Measurements from ENCODE around the gene CLDN34.
A peak's percentile ranks its signal among the peaks of the same experiment; 100 is the strongest.

CLDN34 gene

GRCh38 chrX:10009741-10010140 is 42.6 kb downstream of the CLDN34 start:
- H3K4me3 ChIP-seq (replicated peaks; ENCODE audit: low read depth, low read length) = no peak overlapping the region
- H3K36me3 ChIP-seq (ENCODE audit: control insufficient read depth, insufficient read depth, low read length) = no peaks in the 10 kb centered on the region
- TF ChIP-seq, protein P1, sequence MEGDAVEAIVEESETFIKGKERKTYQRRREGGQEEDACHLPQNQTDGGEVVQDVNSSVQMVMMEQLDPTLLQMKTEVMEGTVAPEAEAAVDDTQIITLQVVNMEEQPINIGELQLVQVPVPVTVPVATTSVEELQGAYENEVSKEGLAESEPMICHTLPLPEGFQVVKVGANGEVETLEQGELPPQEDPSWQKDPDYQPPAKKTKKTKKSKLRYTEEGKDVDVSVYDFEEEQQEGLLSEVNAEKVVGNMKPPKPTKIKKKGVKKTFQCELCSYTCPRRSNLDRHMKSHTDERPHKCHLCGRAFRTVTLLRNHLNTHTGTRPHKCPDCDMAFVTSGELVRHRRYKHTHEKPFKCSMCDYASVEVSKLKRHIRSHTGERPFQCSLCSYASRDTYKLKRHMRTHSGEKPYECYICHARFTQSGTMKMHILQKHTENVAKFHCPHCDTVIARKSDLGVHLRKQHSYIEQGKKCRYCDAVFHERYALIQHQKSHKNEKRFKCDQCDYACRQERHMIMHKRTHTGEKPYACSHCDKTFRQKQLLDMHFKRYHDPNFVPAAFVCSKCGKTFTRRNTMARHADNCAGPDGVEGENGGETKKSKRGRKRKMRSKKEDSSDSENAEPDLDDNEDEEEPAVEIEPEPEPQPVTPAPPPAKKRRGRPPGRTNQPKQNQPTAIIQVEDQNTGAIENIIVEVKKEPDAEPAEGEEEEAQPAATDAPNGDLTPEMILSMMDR (IDR thresholded peaks at IDR 0.05; ENCODE audit: insufficient read depth, low read length, poor library complexity, severe bottlenecking) = no peak
- no peak for DNase-seq (ENCODE audit: extremely low read depth, insufficient read length)
- no peaks in the 10 kb centered on the region for H3K27me3 ChIP-seq (replicated peaks; ENCODE audit: control insufficient read depth, insufficient read depth, low read length)

GRCh38 chrX:10010686-10011085 is 43.5 kb downstream of the CLDN34 start:
- no peaks in the 10 kb centered on the region for H3K27me3 ChIP-seq (replicated peaks; ENCODE audit: control insufficient read depth, insufficient read depth, low read length)
- H3K36me3 ChIP-seq (ENCODE audit: control insufficient read depth, insufficient read depth, low read length) = no peaks in the 10 kb centered on the region
- no peak overlapping the region for H3K4me3 ChIP-seq (replicated peaks; ENCODE audit: low read depth, low read length)
- DNase-seq (ENCODE audit: extremely low read depth, insufficient read length) = no peak
- TF ChIP-seq, protein P1 (IDR thresholded peaks at IDR 0.05; ENCODE audit: insufficient read depth, low read length, poor library complexity, severe bottlenecking) = no peak

DNA sequence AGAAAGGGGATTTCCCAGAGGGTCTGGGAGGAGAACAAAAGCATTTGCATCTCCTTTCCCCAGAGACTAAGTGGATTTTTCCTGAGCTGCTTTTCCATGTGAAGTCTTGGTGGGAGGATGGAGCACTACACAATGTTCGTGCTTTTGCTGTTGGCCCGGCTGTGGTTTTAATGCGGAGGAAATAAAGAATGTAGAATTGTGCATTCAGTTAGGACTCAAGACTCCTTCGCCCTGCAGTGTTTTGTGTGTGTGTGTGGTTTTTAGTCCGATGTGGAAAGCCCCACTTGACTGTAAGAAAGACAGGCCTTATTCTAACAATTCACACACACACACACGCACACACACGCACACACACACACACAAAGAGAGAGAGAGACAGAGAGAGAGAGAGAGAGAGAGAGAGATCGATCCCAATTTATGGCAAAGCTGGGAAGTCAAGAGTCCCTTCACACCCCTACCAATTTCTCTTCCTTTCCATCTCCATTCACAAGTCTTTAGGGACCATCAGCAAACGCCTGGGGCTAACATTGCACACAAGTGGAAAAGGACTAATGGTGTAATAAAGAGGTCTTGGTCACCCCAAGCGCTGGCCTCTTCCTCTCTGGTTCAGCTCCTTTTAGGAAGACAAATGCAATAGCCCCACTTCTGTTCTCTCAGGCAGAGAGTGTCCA is 44.2 kb downstream of the CLDN34 start:
- TF ChIP-seq, protein P1 (IDR thresholded peaks at IDR 0.05; ENCODE audit: insufficient read depth, low read length, poor library complexity, severe bottlenecking) = no peak
- H3K27me3 ChIP-seq (replicated peaks; ENCODE audit: control insufficient read depth, insufficient read depth, low read length) = no peaks in the 10 kb centered on the region
- H3K36me3 ChIP-seq (ENCODE audit: control insufficient read depth, insufficient read depth, low read length) = no peaks in the 10 kb centered on the region
- DNase-seq (ENCODE audit: extremely low read depth, insufficient read length) = no peak
- H3K4me3 ChIP-seq (replicated peaks; ENCODE audit: low read depth, low read length) = no peak overlapping the region

DNA sequence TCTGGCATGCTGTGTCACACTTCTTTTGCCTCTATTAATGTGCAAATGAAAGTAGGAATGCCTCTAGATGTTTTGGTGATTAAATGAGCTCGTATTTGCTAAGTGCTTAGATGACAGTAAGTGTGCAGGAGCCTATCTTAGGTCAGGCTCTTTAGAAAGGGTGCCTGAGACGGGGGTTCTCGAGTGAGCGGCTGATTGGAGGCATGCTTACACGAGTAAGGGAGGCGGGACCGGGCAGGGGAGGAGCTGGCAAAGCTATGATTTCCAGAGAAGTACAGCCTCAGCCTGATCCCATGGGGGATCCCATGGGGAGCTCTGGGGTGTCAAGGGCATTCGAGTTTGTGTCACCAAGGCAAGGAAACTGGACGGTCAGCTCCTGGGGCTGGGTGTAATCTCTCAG is 44.8 kb downstream of the CLDN34 start:
- H3K27me3 ChIP-seq (replicated peaks; ENCODE audit: control insufficient read depth, insufficient read depth, low read length) = no peaks in the 10 kb centered on the region
- H3K36me3 ChIP-seq (ENCODE audit: control insufficient read depth, insufficient read depth, low read length) = no peaks in the 10 kb centered on the region
- TF ChIP-seq, protein P1 (IDR thresholded peaks at IDR 0.05; ENCODE audit: insufficient read depth, low read length, poor library complexity, severe bottlenecking) = no peak
- H3K4me3 ChIP-seq (replicated peaks; ENCODE audit: low read depth, low read length) = no peak overlapping the region
- DNase-seq (ENCODE audit: extremely low read depth, insufficient read length) = no peak

GRCh38 chrX:10014462-10015354 is 47.5 kb downstream of the CLDN34 start:
- TF ChIP-seq, protein P1 (IDR thresholded peaks at IDR 0.05; ENCODE audit: insufficient read depth, low read length, poor library complexity, severe bottlenecking) = no peak
- H3K4me3 ChIP-seq (replicated peaks; ENCODE audit: low read depth, low read length) = peak overlapping the region; percentile 63
- peak; percentile 84 for DNase-seq (ENCODE audit: extremely low read depth, insufficient read length)
- H3K36me3 ChIP-seq (ENCODE audit: control insufficient read depth, insufficient read depth, low read length) = no peaks in the 10 kb centered on the region
- no peaks in the 10 kb centered on the region for H3K27me3 ChIP-seq (replicated peaks; ENCODE audit: control insufficient read depth, insufficient read depth, low read length)

All from GM06990 (cell line).